ENCODE results near the gene DNM3.

Gene DNM3

GRCh38 chr1:171873664-171874063 is 32.4 kb downstream of the DNM3 start:
- no peak for DNase-seq

- no peak for DNase-seq
These were observed 36.4 kb downstream of the DNM3 start for GRCh38 chr1:171877701-171878100.

GRCh38 chr1:171879556-171879955 is 38.3 kb downstream of the DNM3 start:
- no peak for DNase-seq

GRCh38 chr1:171881442-171881841 is 40.1 kb downstream of the DNM3 start:
- DNase-seq = no peak

GRCh38 chr1:171883849-171884248 is 42.6 kb downstream of the DNM3 start:
- DNase-seq = no peak

- no peak for DNase-seq
These were observed 43.2 kb downstream of the DNM3 start for GRCh38 chr1:171884475-171884874.

- no peak for DNase-seq
These were observed 48.8 kb downstream of the DNM3 start for GRCh38 chr1:171890131-171890530.

GRCh38 chr1:171896936-171897703 is 55.8 kb downstream of the DNM3 start:
- DNase-seq = no peak

- no peak for DNase-seq
These were observed 57.6 kb downstream of the DNM3 start for GRCh38 chr1:171898941-171899340.

- no peak for DNase-seq
These were observed 58.5 kb downstream of the DNM3 start for GRCh38 chr1:171899838-171900237.

- no peak for DNase-seq
These were observed 59.9 kb downstream of the DNM3 start for GRCh38 chr1:171901245-171901644.

GRCh38 chr1:171902527-171902926 is 61.2 kb downstream of the DNM3 start:
- DNase-seq = no peak

- DNase-seq = no peak
These were observed 63.6 kb downstream of the DNM3 start for GRCh38 chr1:171904778-171905450.

GRCh38 chr1:171909711-171910110 is 68.4 kb downstream of the DNM3 start:
- DNase-seq = no peak

- DNase-seq = no peak
These were observed 69.5 kb downstream of the DNM3 start for GRCh38 chr1:171910786-171911185.

- DNase-seq = no peak
These were observed 70.2 kb downstream of the DNM3 start for GRCh38 chr1:171911506-171911905.

- DNase-seq = no peak
These were observed 71.3 kb downstream of the DNM3 start for GRCh38 chr1:171912509-171913175.

GRCh38 chr1:171913385-171913784 is 72.1 kb downstream of the DNM3 start:
- no peak for DNase-seq

GRCh38 chr1:171916315-171916771 is 75.0 kb downstream of the DNM3 start:
- DNase-seq = no peak

GRCh38 chr1:171917331-171917730 is 76.0 kb downstream of the DNM3 start:
- no peak for DNase-seq

- no peak for DNase-seq
These were observed 78.9 kb downstream of the DNM3 start for GRCh38 chr1:171919891-171920887.

- DNase-seq = no peak
These were observed 81.7 kb downstream of the DNM3 start for GRCh38 chr1:171922999-171923398.

- DNase-seq = no peak
These were observed 87.8 kb downstream of the DNM3 start for GRCh38 chr1:171929121-171929520.
